B cell (primary cell): ENCODE results near the gene RHOD. TPM values are rescaled to one million over a fixed set of nuclear protein-coding genes. Genes with fewer than 3 reads are reported as not detected.

ENCODE experiments used
- ATAC-seq: fragments of 200-7000 bp; cut with Tn5 transposase; one replicate; pipeline ENCODE4 v1.10.0; 2021; ENCODE audit warnings: low read depth, mild to moderate bottlenecking, moderate number of reproducible peaks, moderate library complexity
- CTCF ChIA-PET: fragments of 350-600 bp; sonication (Branson Sonifier 250); formaldehyde crosslinking; loops from one replicate; lab custom pipeline; 2021; ENCODE audit warnings: antibody characterized with exemption, inconsistent platforms; lab: Charles Lee
- POLR2A ChIA-PET: fragments of 350-600 bp; sonication (Branson Sonifier 250); formaldehyde crosslinking; loops from one replicate; lab custom pipeline; 2021; ENCODE audit warnings: antibody characterized with exemption; lab: Charles Lee
- DNase-seq: peaks from one replicate; pipeline ENCODE4 v3.0.0; 2013
- H2AFZ ChIP-seq: 2 replicates; pipeline ENCODE4 v1.6.1; 2012; ENCODE audit warnings: mild to moderate bottlenecking, low read depth, low read length; ENCODE audit not compliant: insufficient read depth, poor library complexity, severe bottlenecking
- H3K27ac ChIP-seq, 2 donors: 1 replicate in 1 of 2; 2 replicates in 1 of 2; pipeline ENCODE4 v1.5.1; 2012 to 2013; ENCODE audit warnings: low read length in 2 of 2, mild to moderate bottlenecking in 2 of 2, moderate library complexity in 1 of 2
- H3K27me3 ChIP-seq, 4 experiments: fragments of 200-600 bp in 1 of 4; sonication (generic) in 1 of 4; replicated peaks in 1 of 4; 1 replicate in 2 of 4; 2 replicates in 2 of 4; pipeline versions ENCODE4 v1.6.1 to v1.7.0; 2013 to 2016; ENCODE audit warnings: low read length in 3 of 4, mild to moderate bottlenecking in 2 of 4, mixed read lengths in 1 of 4, moderate library complexity in 1 of 4; ENCODE audit not compliant: insufficient read depth in 4 of 4, control insufficient read depth in 3 of 4; ENCODE audit errors: control extremely low read depth in 1 of 4
- H3K36me3 ChIP-seq, 2 experiments: replicated peaks in 1 of 2; 1 replicate in 1 of 2; 2 replicates in 1 of 2; pipeline versions ENCODE4 v1.6.1 to v1.7.1; 2013; ENCODE audit warnings: low read length in 1 of 2; ENCODE audit not compliant: insufficient read depth in 2 of 2, control insufficient read depth in 1 of 2; ENCODE audit errors: control extremely low read depth in 1 of 2, extremely low read depth in 1 of 2
- H3K4me1 ChIP-seq, 2 donors: fragments of 200-600 bp in 1 of 2; sonication (generic) in 1 of 2; 1 replicate in 1 of 2; 2 replicates in 1 of 2; pipeline versions ENCODE4 v1.5.1 to v1.6.1; 2013 to 2017; ENCODE audit warnings: low read length in 2 of 2; ENCODE audit not compliant: control insufficient read depth in 2 of 2, insufficient read depth in 2 of 2
- H3K4me2 ChIP-seq: replicated peaks from 2 replicates; pipeline ENCODE3; 2012; ENCODE audit warnings: mild to moderate bottlenecking, low read depth, low read length; ENCODE audit not compliant: poor library complexity, severe bottlenecking
- H3K4me3 ChIP-seq, 5 experiments: fragments of 200-600 bp in 1 of 5; sonication (generic) in 1 of 5; 1 replicate in 3 of 5; 2 replicates in 2 of 5; pipeline versions ENCODE4 v1.5.1 to v1.7.0; 2011 to 2016; ENCODE audit warnings: low read length in 4 of 5, mild to moderate bottlenecking in 4 of 5, low read depth in 2 of 5, control low read depth in 1 of 5, moderate library complexity in 1 of 5; ENCODE audit not compliant: insufficient read depth in 1 of 5; ENCODE audit errors: control extremely low read depth in 1 of 5, extremely low read depth in 1 of 5
- H3K79me2 ChIP-seq: fragments of 200-600 bp; sonication (generic); one replicate; pipeline ENCODE4 v1.6.0; 2016; ENCODE audit warnings: low read length; ENCODE audit not compliant: control insufficient read depth, insufficient read depth
- H3K9ac ChIP-seq: fragments of 200-600 bp; sonication (generic); 2 replicates; pipeline ENCODE4 v1.6.1; 2017; ENCODE audit warnings: mild to moderate bottlenecking, low read length, moderate library complexity
- H3K9me3 ChIP-seq, 3 donors: one replicate each; pipeline versions ENCODE4 v1.6.1 to v1.7.1; 2013; ENCODE audit warnings: low read length in 2 of 3; ENCODE audit not compliant: control insufficient read depth in 2 of 3, insufficient read depth in 1 of 3; ENCODE audit errors: control extremely low read depth in 1 of 3
- H4K20me1 ChIP-seq: 2 replicates; pipeline ENCODE4 v1.6.0; 2012; ENCODE audit warnings: mild to moderate bottlenecking, low read length; ENCODE audit not compliant: insufficient read depth, control insufficient read depth, poor library complexity, severe bottlenecking
- H3K27ac Mint-ChIP-seq: one replicate; pipeline ENCODE4 v1.8.0; 2021; ENCODE audit warnings: mixed read lengths
- H3K27me3 Mint-ChIP-seq: one replicate; pipeline ENCODE4 v1.8.0; 2021; ENCODE audit warnings: mixed read lengths
- H3K4me1 Mint-ChIP-seq: one replicate; pipeline ENCODE4 v1.8.0; 2021; ENCODE audit warnings: mixed read lengths
- H3K4me3 Mint-ChIP-seq: one replicate; pipeline ENCODE4 v1.8.0; 2021; ENCODE audit warnings: mixed read lengths
- H3K9me3 Mint-ChIP-seq: one replicate; pipeline ENCODE4 v1.8.0; 2022; ENCODE audit warnings: mixed read lengths; ENCODE audit not compliant: insufficient read depth
- CTCF ChIP-seq: fragments of 200-600 bp; IDR thresholded peaks from one replicate; pipeline ENCODE4 v1.8.0; 2022; ENCODE audit warnings: antibody characterized with exemption, mild to moderate bottlenecking
- EZH2 ChIP-seq: IDR thresholded peaks from 2 replicates; pipeline ENCODE4 v1.6.1; 2012; ENCODE audit warnings: borderline replicate concordance, low read depth, mild to moderate bottlenecking, moderate library complexity, low read length; ENCODE audit not compliant: insufficient read depth, poor library complexity, severe bottlenecking
- WGBS: methylation state at CpG from one replicate; pipeline ENCODE4 v1.1.5; 2013; ENCODE audit warnings: missing lambda C conversion rate; ENCODE audit not compliant: insufficient coverage; 5-methylcytosine and 5-hydroxymethylcytosine counted together
- intact Hi-C: fragments of 100-400 bp; cut with micrococcal nuclease; formaldehyde crosslinking; loops from one replicate; pipeline ENCODE4 v1.10.0; 2022
- polyA plus RNA-seq: library from polyadenylated mRNA; depleted of rRNA; stranded (reverse); fragments of >200 nt; gene quantifications from 2 replicates; pipeline ENCODE4 v1.2.3, GENCODE V29; 2012
- total RNA-seq, 2 donors: library from RNA; stranded (reverse); fragments of 120-200 nt in 1 of 2; gene quantifications; 1 replicate in 1 of 2; 2 replicates in 1 of 2; pipeline versions ENCODE4 v1.2.3 to v1.2.4, GENCODE V29; 2013 to 2022

Gene RHOD
- total and polyA plus RNA-seq, 2 donors (not counting 1 experiment from before 2014, with no cell fraction given): 0.42 to 0.48 TPM

GRCh38 chr11:67119585-67120391, 63.1 kb downstream of the RHOD start:
- H3K27ac Mint-ChIP-seq: peak overlapping the region; percentile 89
- H3K9me3 ChIP-seq: no peaks in the 10 kb centered on the region
- no peaks in the 10 kb centered on the region for H3K27me3 Mint-ChIP-seq
- CTCF ChIA-PET: interaction anchor here (0.8 to 1.4 kb wide), 5 partner anchors 10 to 119 kb away, joined by 4 to 7 read pairs (median 4); no protein-coding TSS in a partner anchor
- POLR2A ChIA-PET: interaction anchor here (0.5 to 1.4 kb wide), 3 partner anchors 120 to 374 kb away, joined by 3 to 5 read pairs (median 4); partner anchors contain the start of gene CLCF1
- peak overlapping the region; percentile 79 to 80 for H3K27ac ChIP-seq
- WGBS: under 1% methylated on average over 57 of the region's 61 CpGs
- ATAC-seq (no peak), DNase-seq (peak; percentile 43)
- intact Hi-C loops: loop anchor here (2.0 to 10.0 kb wide), 4 partner anchors 48 to 225 kb away; partner anchors contain the start of gene PC
- TF ChIP-seq CTCF (no peak), EZH2 (no peak)
- peaks cover 13 to 36% of the 10 kb centered on the region in 2 donors for H3K4me1 ChIP-seq
- peaks cover 45% of the 10 kb centered on the region for H3K79me2 ChIP-seq
- peak overlapping the region; percentile 71 for H3K9ac ChIP-seq
- no peaks in the 10 kb centered on the region for H3K9me3 Mint-ChIP-seq
- peaks cover 7% of the 10 kb centered on the region for H4K20me1 ChIP-seq
- H3K4me1 Mint-ChIP-seq: peaks cover 34% of the 10 kb centered on the region
- peak overlapping the region; percentile 67 to 96 (median 89) for H3K4me3 ChIP-seq
- peaks cover 1 to 6% of the 10 kb centered on the region in 2 experiments for H3K36me3 ChIP-seq
- H3K27me3 ChIP-seq: no peaks in the 10 kb centered on the region
- peak overlapping the region; percentile 83 for H2AFZ ChIP-seq
- H3K4me2 ChIP-seq: peak overlapping the region; percentile 77
- peak overlapping the region; percentile 95 for H3K4me3 Mint-ChIP-seq

- peaks cover 1 to 13% of the 10 kb centered on the region in 2 experiments for H3K36me3 ChIP-seq
- no peak for DNase-seq
- Mint-ChIP-seq H3K27me3 (no peaks in the 10 kb centered on the region), H3K27ac (peak overlapping the region; percentile 89), H3K4me3 (peak overlapping the region; percentile 95), H3K4me1 (peaks cover 32% of the 10 kb centered on the region), H3K9me3 (no peaks in the 10 kb centered on the region)
- WGBS: no CpG with 5 or more reads among the region's 12 CpGs
- peaks cover 14% of the 10 kb centered on the region for H4K20me1 ChIP-seq
- ATAC-seq: no peak
- peak overlapping the region; percentile 71 for H3K9ac ChIP-seq
- H3K27me3 ChIP-seq: no peaks in the 10 kb centered on the region
- peaks cover 52% of the 10 kb centered on the region for H3K79me2 ChIP-seq
- peak overlapping the region; percentile 77 for H3K4me2 ChIP-seq
- no peaks in the 10 kb centered on the region for H3K9me3 ChIP-seq
- peaks cover 13 to 30% of the 10 kb centered on the region in 2 donors for H3K4me1 ChIP-seq
- TF ChIP-seq EZH2: no peak
- TF ChIP-seq CTCF: no peak
- H3K27ac ChIP-seq: peak overlapping the region; percentile 42 to 72
- peak overlapping the region; percentile 67 to 96 (median 88) for H3K4me3 ChIP-seq
- intact Hi-C loops: loop anchor here (2.0 kb wide), 1 partner anchor 162 kb away; the partner anchor contains the start of gene PC
- ChIA-PET CTCF (no interaction called here), POLR2A (no interaction called here)
- peak overlapping the region; percentile 83 for H2AFZ ChIP-seq
Observed at GRCh38 chr11:67120456-67120855, 63.8 kb downstream of the RHOD start.
